Measurements from ENCODE around the gene C17orf113.
A peak's percentile ranks its signal among the peaks of the same experiment; 100 is the strongest.

C17orf113 gene

GRCh38 chr17:42025191-42025579 is 25.2 kb downstream of the C17orf113 start:
- TF ChIP-seq FOXP2 (optimal IDR thresholded peaks at IDR 0.05; ENCODE audit: borderline replicate concordance, extremely low read depth, extremely low read length, insufficient read depth) (no peak), SIN3A (IDR thresholded peaks at IDR 0.05; ENCODE audit: borderline replicate concordance, insufficient read depth, low read length) (no peak), TAF1 (IDR thresholded peaks at IDR 0.05; ENCODE audit: borderline replicate concordance, insufficient read depth, low read length) (no peak), REST (IDR thresholded peaks at IDR 0.05; ENCODE audit: insufficient read depth in 1 of 2, low read depth in 2 of 2, low read length in 2 of 2) (no peak), POLR2AphosphoS5 (IDR thresholded peaks at IDR 0.05; ENCODE audit: low read depth, low read length) (no peak; the same call in 1 of the 2 replicates)

DNA sequence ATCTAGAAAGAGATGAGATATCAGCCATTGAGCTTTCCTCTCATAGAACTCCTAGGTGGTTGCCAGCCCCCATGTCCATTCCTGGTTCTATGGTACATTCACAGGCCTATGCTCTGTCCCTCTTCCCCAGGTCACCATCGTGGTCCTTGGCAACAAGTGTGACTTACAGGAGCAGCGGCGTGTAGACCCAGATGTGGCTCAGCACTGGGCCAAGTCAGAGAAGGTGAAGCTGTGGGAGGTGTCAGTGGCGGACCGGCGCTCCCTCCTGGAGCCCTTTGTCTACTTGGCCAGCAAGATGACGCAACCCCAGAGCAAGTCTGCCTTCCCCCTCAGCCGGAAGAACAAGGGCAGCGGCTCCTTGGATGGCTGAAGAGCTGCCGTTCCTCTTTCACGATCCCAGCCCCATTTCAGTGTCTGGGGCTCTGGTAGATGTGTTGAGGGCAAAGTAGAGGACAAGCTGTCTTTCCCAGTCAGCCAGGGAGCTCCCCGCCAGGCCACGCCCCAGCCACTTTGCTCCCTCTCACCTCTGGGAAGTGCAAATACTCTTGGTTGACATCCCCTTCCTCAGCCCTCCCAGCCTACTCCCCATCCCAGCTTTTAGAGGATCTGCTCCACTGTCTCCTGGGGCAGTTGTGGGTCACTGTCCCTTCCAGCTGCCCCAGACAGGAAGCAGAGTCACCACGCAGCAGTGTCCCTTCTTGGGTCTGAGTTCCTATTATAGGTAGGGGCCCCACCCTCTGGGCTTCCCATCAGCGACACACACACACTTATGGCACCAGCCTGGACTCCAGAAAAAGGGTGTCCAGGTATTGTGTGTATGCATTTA is 26.7 kb downstream of the C17orf113 start:
- TF ChIP-seq REST (IDR thresholded peaks at IDR 0.05; ENCODE audit: insufficient read depth in 1 of 2, low read depth in 2 of 2, low read length in 2 of 2) (no peak), SIN3A (IDR thresholded peaks at IDR 0.05; ENCODE audit: borderline replicate concordance, insufficient read depth, low read length) (no peak), FOXP2 (optimal IDR thresholded peaks at IDR 0.05; ENCODE audit: borderline replicate concordance, extremely low read depth, extremely low read length, insufficient read depth) (peak; percentile 39), POLR2AphosphoS5 (IDR thresholded peaks at IDR 0.05; ENCODE audit: low read depth, low read length) (no peak), TAF1 (IDR thresholded peaks at IDR 0.05; ENCODE audit: borderline replicate concordance, insufficient read depth, low read length) (no peak)

DNA sequence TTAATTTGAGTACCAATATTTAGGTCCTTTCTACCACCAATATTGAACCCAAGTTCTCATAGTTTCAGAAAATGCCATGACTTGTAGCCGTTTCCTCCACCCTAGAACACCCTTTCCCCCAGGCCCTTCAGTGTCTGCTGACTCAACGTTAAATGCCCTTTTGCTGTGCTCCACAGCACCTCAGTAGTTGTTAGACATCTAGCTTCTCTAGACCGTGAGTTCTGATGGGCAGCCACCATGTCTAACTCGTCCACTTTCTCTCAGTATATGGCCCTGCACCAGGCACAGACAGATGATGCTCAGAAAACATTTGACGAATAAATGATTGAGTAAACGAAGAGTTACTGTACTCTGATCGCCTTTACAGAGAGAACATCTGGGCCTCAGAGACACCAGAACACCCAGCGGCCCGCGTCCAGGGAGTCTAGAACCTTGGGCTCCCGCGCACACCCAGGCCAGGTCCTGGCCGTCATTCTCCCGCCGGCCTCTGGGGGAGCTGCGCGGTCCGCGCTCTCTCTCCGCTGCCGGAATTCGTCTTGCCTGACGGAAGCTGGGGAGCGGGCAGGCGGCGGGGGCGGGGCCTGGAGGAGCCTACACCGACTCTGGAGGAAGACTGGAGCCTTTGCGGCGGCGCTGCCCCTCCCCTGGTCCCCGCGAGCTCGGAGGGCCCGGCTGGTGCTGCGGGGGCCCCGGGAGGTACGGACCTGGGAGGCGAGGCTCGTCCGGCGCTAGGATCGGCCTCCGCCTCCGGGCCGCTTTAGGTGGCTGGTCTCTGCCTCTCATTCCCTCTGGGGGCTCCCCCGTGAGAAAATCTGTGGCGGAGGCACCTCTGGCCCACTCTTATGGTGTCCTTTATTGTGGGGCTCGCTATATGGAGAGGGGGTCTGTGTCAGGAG is 30.6 kb downstream of the C17orf113 start, which contains the start of gene NKIRAS2:
NKIRAS2 (plus strand) TSS at position 582 of the 896 bp plus-strand sequence. CDS start 1,488 bp downstream, outside the sequence.
- peak; percentile 93 for TF ChIP-seq POLR2AphosphoS5 (IDR thresholded peaks at IDR 0.05; ENCODE audit: low read depth, low read length)
- TF ChIP-seq REST (IDR thresholded peaks at IDR 0.05; ENCODE audit: insufficient read depth in 1 of 2, low read depth in 2 of 2, low read length in 2 of 2), result peak; percentile 49 to 60; a peak in 1 of 4 replicates
- TF ChIP-seq SIN3A (IDR thresholded peaks at IDR 0.05; ENCODE audit: borderline replicate concordance, insufficient read depth, low read length), result peak; percentile 52; the same call in 1 of the 2 replicates
- peak; percentile 83 for TF ChIP-seq TAF1 (IDR thresholded peaks at IDR 0.05; ENCODE audit: borderline replicate concordance, insufficient read depth, low read length)
- no peak for TF ChIP-seq FOXP2 (optimal IDR thresholded peaks at IDR 0.05; ENCODE audit: borderline replicate concordance, extremely low read depth, extremely low read length, insufficient read depth)

DNA sequence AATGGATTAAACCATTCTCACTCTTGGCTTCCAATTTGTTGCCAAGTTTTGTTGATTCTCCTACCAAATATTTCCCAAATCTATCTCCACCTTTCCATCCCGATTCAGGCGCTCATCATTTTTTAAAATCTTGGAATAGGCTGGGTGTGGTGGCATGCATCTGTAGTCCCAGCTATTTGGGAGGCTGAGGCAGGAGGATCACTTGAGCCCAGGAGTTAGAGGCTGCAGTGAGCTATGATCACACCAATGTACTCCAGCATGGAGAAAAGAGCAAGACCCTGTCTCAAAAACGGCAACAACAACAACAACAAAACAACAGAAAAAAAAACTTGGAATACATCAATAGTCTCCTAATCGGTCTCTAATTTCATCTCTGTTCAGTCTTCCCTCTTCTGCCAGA is 31.4 kb downstream of the C17orf113 start:
- no peak for TF ChIP-seq FOXP2 (optimal IDR thresholded peaks at IDR 0.05; ENCODE audit: borderline replicate concordance, extremely low read depth, extremely low read length, insufficient read depth)
- TF ChIP-seq SIN3A (IDR thresholded peaks at IDR 0.05; ENCODE audit: borderline replicate concordance, insufficient read depth, low read length), result no peak
- TF ChIP-seq TAF1 (IDR thresholded peaks at IDR 0.05; ENCODE audit: borderline replicate concordance, insufficient read depth, low read length), result no peak
- TF ChIP-seq POLR2AphosphoS5 (IDR thresholded peaks at IDR 0.05; ENCODE audit: low read depth, low read length), result no peak
- TF ChIP-seq REST (IDR thresholded peaks at IDR 0.05; ENCODE audit: insufficient read depth in 1 of 2, low read depth in 2 of 2, low read length in 2 of 2), result no peak

All from PFSK-1 (cell line).